GM18867 (cell line): ENCODE measurements around the gene PXDN.
"Not testable (repeated sequence)": the region's sequence is repeated elsewhere in the genome, so short reads cannot be mapped to it uniquely, and the experiment has no call there.

Experiments used
- ATAC-seq: cut with Tn5 transposase; IDR thresholded peaks from one replicate; pipeline ENCODE4 v1.9.1; 2021; ENCODE audit warnings: mild to moderate bottlenecking, moderate library complexity; ENCODE audit not compliant: unreplicated experiment

Gene PXDN

GRCh38 chr2:1742301-1742680 is 2.0 kb downstream of the PXDN start:
- no peak for ATAC-seq

GRCh38 chr2:1741851-1742250 is 2.5 kb downstream of the PXDN start:
- ATAC-seq = no peak

GRCh38 chr2:1740716-1741589 is 3.4 kb downstream of the PXDN start:
- ATAC-seq = no peak

GRCh38 chr2:1739961-1740715 is 4.2 kb downstream of the PXDN start:
- no peak for ATAC-seq

- ATAC-seq = no peak
Observed at GRCh38 chr2:1739322-1739957, 4.9 kb downstream of the PXDN start.

GRCh38 chr2:1738646-1739302 is 5.5 kb downstream of the PXDN start:
- ATAC-seq = no peak

- no peak for ATAC-seq
Observed at GRCh38 chr2:1738163-1738562, 6.2 kb downstream of the PXDN start.

- no peak for ATAC-seq
Observed at GRCh38 chr2:1736997-1737480, 7.3 kb downstream of the PXDN start.

- ATAC-seq = no peak
Observed at GRCh38 chr2:1736045-1736444, 8.3 kb downstream of the PXDN start.

- ATAC-seq = not testable (repeated sequence)
Observed at GRCh38 chr2:1733298-1733697, 11.0 kb downstream of the PXDN start.

GRCh38 chr2:1731963-1732768 is 12.1 kb downstream of the PXDN start:
- no peak for ATAC-seq

- no peak for ATAC-seq
Observed at GRCh38 chr2:1731447-1731962, 12.8 kb downstream of the PXDN start.

GRCh38 chr2:1730015-1730927 is 14.0 kb downstream of the PXDN start:
- ATAC-seq = no peak

GRCh38 chr2:1729242-1729641 is 15.1 kb downstream of the PXDN start:
- ATAC-seq = no peak

- ATAC-seq = no peak
Observed at GRCh38 chr2:1728821-1729220, 15.5 kb downstream of the PXDN start.

GRCh38 chr2:1727796-1728474 is 16.4 kb downstream of the PXDN start:
- ATAC-seq = no peak

GRCh38 chr2:1727101-1727771 is 17.1 kb downstream of the PXDN start:
- ATAC-seq = no peak

GRCh38 chr2:1726558-1726957 is 17.8 kb downstream of the PXDN start:
- no peak for ATAC-seq
